Epithelial cell of proximal tubule (primary cell): Measurements from ENCODE around the gene NAT10. TPM values are rescaled to one million over a fixed set of nuclear protein-coding genes. Genes with fewer than 3 reads are reported as not detected.
A peak's percentile ranks its signal among the peaks of the same experiment; 100 is the strongest.

Experiments used
- DNase-seq: peaks from one replicate; pipeline ENCODE4 v3.0.0-alpha.2; 2011; ENCODE audit warnings: low read depth
- H3K4me3 ChIP-seq: 2 replicates; pipeline ENCODE4 v1.5.1; 2011; ENCODE audit warnings: low read depth, mild to moderate bottlenecking, low read length
- total RNA-seq: library from RNA; depleted of rRNA; stranded (reverse); fragments of >200 nt; gene quantifications from 2 replicates; pipeline ENCODE4 v1.2.3, GENCODE V29; 2015
- TF ChIP-seq, protein P1 (sequence below): conservative IDR thresholded peaks from 2 replicates; pipeline ENCODE4 v1.5.1; 2012; ENCODE audit warnings: low read depth, mild to moderate bottlenecking, low read length

Gene NAT10
- total RNA-seq, 1 donor from 2014 or later: 19.8 TPM

DNA sequence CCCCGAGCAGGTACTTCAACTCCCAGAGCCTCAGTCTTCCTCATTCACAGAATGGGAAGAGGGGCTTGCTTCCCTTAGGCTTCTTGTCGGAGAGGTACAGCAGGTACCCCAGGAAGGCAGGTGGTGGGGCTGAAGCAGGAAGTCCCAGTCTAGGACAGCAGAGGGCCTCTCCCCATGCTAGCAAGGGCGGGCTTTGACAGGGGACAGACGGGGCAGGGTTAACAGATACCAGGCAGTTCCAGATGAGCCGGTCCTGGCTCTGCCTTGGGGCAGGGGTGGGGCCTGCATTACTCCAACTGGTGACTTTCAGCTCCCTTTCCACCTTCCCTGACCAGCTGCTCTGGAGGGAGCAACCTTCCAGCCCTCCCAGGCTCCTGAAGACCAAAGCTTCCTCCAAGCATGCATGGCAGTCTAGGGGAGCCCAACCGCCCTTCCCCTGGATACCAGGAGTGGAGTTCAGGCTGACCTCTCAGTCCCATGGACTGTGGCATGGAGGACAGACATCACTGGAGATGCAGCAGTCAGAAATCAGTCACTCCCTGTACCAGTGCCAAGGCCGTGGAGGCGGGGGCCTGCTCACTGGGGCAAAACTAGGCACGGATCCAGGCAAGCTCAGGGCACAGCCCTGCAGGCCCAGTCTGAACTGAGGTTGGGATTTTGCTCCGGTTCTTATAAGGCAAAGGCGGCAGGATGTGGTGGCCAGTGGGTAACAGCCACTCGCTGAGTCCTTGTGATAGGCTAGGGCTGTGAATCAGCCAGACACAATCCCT lies 60.5 kb downstream of the NAT10 start:
- no peak for DNase-seq
- H3K4me3 ChIP-seq: no peak overlapping the region
- TF ChIP-seq, protein P1, sequence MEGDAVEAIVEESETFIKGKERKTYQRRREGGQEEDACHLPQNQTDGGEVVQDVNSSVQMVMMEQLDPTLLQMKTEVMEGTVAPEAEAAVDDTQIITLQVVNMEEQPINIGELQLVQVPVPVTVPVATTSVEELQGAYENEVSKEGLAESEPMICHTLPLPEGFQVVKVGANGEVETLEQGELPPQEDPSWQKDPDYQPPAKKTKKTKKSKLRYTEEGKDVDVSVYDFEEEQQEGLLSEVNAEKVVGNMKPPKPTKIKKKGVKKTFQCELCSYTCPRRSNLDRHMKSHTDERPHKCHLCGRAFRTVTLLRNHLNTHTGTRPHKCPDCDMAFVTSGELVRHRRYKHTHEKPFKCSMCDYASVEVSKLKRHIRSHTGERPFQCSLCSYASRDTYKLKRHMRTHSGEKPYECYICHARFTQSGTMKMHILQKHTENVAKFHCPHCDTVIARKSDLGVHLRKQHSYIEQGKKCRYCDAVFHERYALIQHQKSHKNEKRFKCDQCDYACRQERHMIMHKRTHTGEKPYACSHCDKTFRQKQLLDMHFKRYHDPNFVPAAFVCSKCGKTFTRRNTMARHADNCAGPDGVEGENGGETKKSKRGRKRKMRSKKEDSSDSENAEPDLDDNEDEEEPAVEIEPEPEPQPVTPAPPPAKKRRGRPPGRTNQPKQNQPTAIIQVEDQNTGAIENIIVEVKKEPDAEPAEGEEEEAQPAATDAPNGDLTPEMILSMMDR: peak; percentile 25

DNA sequence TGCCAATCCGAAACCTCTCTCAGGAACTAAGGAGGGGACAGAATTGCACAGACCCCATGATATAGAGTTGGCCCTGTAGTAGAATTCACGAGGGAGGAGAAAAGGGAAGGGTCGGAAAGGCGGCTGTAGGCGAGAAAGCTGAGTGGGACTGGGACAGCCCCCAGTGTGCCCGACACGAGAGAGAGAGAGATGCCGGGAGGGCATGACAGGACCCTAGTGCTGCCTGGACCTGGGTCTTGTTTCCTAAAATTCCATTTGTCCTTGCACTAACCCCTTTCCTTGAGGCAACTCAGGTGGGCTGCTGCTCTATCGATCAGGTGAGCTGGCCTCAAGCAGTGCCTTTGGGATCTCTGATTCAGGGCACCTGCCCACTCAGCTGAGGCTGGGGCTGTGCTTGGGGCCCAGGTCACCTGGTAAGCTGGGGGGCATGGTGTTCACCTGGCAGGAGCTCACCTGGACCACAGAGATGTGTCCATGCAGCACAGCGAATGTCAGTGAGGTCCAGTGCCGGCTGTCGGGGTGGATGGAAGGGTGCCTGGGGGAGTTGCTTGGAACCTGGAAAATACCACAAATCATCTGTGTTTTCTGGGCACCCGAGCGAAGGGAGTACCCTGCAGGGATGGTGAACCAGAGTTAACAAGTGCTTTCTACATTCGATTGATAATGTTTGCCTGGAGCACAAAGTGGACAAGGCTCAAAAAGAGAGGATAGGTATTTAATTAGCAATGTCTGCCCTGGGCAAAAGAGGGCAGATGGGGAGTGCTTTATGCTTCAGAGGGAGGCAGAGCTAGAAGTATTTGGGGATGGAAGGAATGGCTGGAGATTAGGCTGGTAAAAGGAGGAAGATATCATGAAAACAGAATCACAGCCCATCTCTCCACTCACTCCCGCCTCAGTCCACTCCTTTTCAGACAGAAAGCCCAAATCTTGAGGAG lies 61.6 kb downstream of the NAT10 start:
- H3K4me3 ChIP-seq: no peak overlapping the region
- TF ChIP-seq, protein P1: no peak
- DNase-seq: no peak

DNA sequence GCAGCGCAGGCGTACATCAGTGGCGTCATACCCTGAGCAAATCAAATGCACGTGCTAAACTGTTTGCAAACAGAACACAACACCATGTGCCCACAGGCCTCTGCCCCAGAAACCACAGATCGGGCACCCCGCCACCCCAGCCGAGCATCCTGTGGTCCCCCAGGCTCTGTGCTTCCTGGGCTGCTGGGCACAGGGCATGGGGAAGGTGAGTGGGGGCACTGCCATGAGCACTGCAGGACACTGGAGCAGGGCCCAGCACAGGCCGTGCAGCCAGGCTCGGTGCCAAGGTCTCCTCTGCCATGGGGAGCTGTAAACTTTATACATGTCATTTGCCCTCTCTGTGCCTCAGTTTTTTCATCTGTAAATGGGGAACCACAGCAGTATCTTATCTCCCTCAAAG lies 62.5 kb downstream of the NAT10 start:
- no peak for DNase-seq
- TF ChIP-seq, protein P1: no peak
- no peak overlapping the region for H3K4me3 ChIP-seq

DNA sequence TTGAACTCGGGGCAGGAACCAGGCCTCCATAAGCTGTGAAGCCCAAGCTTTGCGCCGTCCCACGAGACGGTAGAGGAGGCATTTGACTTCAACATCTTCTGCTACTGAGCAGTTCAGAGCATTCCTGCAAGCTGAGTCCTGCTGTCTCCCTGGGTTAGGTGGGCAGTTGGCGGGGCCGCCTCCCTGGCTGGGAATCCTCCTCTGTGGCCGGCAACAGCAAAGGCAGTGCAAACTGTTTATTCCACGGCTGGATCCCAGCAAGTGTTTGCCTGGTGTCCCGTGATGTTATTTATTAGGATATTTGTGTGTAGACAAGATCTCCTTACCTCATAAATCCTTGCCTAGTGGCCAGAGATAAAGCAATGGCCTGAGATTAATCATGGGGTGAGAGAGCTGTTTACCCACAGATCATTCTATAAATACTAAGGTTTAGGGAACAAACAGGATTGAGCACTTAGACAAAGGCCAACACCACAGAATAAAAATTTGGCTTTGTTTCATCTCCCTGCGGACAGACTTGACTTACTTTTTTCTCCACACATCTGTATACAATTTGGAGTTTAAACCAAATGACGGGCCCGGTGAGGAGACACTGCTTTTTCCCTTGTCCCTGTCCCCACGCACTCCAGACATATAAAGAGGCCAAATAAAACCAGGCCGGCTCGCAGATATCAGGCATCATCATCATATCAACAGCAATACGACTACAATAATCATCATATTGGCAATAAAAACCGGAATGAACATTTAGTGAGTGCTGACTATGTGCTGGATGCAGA lies 63.4 kb downstream of the NAT10 start:
- no peak for DNase-seq
- TF ChIP-seq, protein P1: no peak
- H3K4me3 ChIP-seq: no peak overlapping the region

DNA sequence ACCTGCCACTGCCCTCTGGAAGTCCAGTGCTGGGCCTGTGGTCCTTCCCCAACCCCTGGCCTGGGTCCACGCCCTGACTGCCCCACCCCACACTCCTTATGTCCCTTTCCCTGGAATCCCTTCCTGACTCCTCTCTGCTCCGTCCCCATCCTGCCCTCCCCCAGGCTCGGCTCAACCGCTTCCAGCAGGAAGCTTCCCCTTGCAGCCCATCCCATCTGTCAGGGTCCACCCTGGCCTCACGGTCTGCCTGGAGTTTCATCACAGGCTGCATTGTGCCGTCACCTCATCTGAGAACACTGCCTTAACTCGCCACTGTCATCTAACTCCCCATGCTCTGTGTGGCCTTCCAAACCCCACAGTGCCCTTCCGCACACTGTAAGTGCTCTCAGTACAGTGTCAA lies 64.3 kb downstream of the NAT10 start:
- H3K4me3 ChIP-seq: no peak overlapping the region
- no peak for DNase-seq
- TF ChIP-seq, protein P1: no peak

DNA sequence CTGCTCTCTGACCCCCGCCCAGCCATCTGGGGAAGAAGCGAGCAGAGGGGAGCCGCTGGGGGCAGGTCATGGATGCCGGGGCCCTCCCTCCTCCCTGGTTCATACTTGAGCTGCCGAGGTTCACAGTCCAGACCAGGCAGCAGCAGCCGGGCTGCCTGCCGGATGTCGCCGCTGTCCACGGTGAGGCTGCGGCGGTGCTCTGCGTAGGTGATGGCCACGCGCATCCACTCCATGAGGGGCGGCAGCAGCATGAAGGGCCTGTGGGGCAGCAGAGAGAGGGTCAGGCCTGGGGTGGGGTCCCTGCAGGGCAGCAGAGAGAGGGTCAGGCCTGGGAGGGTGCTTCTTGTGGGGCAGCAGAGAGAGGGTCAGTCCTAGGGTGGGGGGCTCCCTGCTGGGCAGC lies 67.6 kb downstream of the NAT10 start:
- H3K4me3 ChIP-seq: no peak overlapping the region
- DNase-seq: no peak
- TF ChIP-seq, protein P1: no peak
